ENCODE data around the gene ELP6.

DNA sequence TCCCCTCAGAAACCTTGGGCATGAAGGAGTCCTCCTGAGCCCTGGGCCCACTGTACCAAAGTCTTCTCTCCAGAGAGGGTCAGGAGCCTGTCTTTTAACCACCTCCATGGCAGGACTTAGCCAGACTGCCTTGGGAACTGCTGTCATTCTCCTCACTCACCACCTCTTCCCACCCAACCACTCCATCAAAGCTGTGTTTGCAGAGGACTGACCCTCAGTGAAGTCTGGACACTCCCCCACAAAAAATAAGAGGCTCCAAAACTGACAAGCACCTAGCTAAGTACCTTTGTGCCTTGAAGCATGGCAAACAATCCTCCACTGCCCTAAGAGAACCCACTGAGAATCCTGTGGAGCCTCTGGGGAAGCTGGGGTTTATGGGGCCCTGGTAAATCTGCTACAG is 35.5 kb downstream of the ELP6 start:
- TF ChIP-seq CTCF (conservative IDR thresholded peaks at IDR 0.05): no peak
- no peak for TF ChIP-seq ZFX (IDR thresholded peaks at IDR 0.05)
